Fibroblast of peridontal ligament (primary cell): ENCODE measurements around the gene POTEI.
"Not testable (repeated sequence)": the region's sequence is repeated elsewhere in the genome, so short reads cannot be mapped to it uniquely, and the experiment has no call there.

Experiments
- DNase-seq: peaks from one replicate; pipeline ENCODE4 v3.0.0-alpha.2; 2010; ENCODE audit errors: extremely low read depth

Gene POTEI

DNA sequence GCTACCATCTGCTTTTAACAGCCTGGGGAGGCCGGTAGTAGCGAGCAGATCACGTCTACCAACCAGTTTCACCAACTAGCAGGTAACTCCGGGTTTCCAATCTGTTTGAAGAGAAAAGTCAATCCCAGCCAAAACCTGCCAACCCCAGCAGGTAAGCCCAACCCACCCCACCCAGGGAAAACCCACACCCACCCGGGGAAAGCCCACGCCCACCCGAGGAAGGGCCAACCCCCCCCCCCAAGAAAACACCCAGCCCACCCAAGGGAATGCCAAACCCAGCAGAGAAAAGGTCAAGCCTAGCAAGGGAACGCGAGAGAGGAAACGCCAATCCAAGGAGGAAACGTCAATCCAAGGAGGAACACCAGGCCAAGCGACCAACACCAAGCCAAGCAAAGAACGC is at the start of gene POTEI:
TSS of gene POTEI (minus strand) at position 101 of the 400 bp plus-strand sequence. CDS start at position 8, 93 bp downstream.
- not testable (repeated sequence) for DNase-seq

DNA sequence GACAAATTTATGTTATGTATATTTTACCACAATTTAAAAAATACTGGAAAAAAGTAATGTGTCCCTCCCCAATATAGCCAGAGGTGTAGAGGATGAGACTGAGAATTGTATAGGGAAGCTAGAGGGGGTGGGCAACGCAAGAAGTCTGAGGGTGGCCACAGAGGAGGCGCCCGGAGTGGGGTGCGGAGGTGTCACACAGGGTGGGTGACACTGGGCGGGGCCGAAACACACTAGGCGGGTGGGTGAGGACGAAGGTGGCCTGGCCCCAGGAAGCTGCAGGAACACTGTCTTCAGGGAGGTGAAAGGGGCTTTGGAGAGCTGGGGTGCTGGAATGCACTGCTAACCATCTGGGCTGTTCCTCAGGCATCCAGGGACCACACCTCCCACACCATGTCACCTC is 47.3 kb upstream of the POTEI start:
- not testable (repeated sequence) for DNase-seq

DNA sequence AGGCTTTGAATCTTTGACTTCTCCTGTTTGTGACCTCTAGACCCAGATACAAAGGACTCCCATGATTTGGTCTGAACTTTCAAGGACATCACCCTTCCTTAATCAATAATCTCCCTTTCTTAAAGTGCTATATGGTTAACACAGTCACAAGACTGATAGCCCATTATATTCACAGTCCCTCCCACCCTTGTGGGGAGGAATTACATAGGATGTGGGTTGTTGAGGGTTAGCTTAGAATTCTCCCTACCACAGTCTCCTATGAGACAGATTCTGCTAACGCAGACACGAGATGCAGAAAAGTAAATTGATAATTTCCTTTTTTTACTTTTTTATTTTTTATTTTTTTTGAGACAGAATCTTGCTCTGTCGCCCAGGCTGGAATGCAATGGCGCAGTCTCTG is 45.0 kb upstream of the POTEI start:
- not testable (repeated sequence) for DNase-seq

DNA sequence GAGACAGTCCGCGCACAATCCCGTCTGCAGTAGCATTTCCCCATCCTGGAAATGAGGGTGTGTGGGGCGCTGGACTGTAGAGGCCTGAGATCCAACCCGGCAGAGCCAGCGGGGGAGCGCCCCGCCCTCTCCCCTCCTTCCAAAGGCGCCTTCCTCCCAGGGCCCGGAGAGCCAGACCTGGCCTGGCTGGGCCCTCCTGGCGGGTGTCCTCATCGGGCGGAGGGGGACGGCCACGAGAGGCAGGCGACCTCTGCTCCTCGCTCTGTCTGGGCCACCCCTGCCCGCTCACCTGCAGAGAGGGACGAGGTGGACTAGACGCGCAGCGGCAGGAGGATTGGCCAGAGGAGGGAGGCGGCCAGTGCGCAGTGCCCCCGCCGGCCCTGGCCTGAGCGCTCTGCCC is 40.3 kb upstream of the POTEI start:
- DNase-seq = not testable (repeated sequence)

DNA sequence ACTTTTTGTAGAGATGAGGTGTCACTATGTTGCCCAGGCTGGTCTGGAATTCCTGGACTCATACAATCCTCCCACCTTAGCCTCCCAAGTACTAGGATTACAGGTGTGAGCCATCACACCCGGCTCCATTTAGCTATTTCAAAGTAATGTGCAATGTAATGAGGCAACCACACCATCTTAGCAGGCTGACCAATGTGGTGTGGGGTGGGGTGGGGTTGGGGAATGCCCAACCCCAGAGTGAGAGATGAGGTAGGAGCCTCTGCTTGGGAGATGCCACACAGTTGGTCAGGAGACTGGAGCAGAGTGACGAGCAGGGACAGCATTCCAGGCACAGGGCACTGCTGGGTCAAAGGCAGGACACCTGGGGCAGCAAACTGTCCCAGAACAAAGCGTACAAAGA is 39.3 kb upstream of the POTEI start:
- DNase-seq = not testable (repeated sequence)

DNA sequence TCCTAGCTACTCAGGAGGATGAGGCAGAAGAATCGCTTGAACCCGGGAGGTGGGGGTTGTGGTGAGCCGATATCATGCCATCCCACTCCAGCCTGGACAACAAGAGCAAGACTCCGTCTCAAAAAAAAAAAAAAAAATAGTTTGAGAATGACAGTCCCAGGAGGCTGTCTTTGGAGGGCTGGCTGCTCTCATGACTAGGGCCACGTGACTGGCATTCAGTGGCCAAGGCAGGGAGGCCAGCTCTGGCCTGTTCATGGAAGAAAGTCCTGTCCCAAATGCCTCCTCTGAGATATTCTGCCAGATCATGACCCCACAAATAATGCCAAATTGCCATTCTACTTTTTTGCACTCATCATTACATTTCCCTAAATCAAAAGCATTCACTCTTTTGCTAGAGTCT is 35.9 kb upstream of the POTEI start:
- not testable (repeated sequence) for DNase-seq

DNA sequence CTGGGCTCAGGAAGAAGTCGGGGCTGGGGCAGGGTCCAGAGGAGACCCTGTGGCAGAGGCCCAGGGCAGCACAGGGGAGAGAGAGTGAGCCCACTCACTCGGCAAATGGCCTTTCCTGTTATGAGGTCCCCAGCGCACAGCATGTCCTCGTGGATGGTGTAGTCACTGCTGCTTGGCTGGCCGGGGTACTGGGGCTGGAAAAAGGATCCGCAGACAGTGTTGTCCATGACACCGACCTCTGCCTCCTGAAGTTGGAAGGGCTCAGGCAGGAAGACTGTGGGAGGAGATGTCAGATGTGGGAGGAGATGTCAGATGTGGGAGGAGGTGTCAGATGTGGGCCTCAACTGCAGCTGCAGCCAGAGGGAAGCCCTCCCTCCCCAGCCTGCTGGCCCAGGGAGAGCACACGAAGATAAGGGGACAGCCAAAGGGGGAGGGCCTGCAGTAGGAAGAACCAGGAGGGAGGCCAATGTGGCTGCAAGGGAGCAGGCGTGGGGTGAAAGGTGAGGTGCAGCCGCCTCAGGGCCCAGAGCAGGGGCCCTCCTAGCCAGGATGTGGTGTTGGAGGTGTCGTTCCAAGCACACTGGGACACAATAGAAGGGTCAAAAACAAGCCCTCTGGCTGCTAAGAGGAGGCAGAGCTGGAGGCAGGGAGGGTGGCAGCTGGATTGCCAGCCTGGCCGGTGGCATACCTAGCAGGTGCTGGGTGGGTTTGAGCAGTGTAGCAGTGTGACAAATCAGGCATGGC is 34.8 kb upstream of the POTEI start:
- not testable (repeated sequence) for DNase-seq

DNA sequence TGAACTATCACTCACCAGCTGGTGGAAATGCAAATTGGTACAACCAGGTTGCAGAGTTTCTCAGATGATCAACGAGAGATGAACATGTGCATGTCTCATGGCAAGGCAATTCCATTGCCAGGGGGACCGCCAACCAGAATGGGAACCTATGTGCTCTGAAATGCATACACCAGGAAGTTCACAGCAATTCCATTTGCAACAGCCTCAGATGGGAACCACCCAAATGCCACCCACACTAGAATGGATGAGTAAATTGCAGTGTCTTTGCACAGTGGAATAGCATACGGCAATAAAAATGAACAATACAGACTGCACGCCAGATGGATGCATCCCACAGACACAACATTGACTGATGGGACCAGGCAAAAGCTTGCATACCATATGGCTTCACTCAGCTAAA is 33.7 kb upstream of the POTEI start:
- not testable (repeated sequence) for DNase-seq

DNA sequence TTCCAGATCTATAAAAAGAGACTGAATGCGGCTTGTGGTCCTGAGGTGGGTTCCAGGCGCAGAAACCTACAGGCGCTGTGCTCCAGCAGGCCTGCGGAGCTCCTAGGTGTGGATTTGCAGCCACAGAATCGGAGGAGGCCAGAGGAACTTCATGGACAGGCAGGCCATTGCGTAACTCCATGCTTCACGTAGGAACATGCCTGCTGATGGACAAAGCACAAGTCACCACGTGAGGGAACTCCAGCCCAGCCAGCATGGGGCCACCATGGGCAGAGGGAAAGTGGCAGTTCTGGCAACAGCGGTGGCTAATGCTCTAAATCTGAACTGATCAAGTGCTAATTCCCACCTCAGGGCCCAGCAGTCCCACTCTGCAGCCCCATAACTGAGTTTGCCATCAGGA is 29.1 kb upstream of the POTEI start:
- not testable (repeated sequence) for DNase-seq

DNA sequence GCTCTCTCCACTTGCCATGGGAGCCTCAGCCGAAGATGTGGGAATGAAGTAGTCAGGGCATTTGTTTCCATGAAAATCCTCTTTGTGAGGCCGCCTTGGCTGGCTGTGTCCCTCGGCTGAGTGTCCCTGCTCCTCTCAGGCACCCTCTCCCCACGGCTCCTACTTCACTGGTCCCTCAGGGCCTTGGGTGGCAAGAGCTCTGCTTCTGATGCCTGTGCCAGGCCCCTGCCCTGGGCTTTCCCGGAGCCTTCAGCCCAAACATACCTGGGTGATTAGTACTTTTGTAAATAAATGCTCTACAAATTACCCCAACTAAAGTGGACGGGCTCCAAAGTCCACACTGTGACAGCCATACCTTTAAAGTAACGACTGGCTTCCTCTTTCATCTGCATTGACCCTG is 27.5 kb upstream of the POTEI start:
- not testable (repeated sequence) for DNase-seq

DNA sequence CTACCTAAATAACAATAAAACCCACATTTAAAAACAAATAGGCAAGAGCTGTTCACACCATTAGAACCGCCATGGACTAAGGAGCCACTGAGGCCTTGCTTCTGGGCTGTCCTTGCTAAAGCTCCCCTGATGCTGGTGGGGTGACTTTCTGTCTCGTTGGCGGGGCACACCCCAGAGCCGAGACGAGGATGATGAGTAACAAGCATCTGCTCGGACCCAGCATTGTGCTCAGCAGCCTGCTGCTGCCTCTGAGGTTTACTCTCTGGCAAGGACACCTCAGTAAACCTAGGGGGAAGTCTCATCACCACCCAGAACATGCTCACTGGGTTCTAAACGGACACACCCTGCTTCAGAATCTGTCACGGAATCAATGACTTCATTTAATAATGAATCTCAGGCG is 22.5 kb upstream of the POTEI start:
- not testable (repeated sequence) for DNase-seq

DNA sequence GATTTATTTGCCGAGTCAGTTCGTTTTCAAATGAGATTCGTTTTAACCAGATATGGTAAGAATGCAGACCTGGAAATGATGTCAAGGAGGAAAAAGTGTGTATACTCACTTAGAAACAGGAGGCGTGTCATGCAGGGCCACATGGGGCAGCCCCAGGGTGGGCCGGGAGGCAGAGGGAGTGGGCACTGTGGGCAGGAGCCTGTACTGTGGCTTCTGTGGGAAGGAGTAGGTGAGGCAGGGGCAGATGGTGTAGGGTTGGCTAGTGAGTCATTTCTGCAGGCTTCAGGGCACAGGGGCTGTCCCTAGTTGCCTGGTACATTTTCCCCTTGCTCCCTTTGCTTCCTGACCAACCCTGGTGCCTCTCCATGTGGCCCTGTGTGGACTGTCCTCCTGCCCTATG is 22.1 kb upstream of the POTEI start:
- DNase-seq = not testable (repeated sequence)

DNA sequence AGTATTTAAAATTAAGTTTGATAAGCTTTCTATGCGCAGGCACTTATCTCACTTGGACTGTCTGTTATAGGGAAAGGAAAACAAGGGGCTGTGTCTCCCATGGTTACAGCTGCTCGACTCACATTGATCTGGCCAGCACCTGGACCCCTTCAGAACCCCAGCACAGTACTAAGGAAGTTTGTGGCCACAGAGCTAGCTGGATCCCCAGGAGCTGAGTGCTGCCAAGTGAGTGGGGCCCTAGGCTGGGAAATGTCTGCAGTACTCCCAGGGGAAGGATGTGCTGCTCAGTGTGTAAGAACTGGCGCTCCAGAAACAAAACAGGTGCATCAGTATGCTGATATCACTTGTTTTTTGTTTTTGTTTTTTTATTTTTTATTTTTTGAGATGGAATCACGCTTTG is 21.1 kb upstream of the POTEI start:
- not testable (repeated sequence) for DNase-seq

DNA sequence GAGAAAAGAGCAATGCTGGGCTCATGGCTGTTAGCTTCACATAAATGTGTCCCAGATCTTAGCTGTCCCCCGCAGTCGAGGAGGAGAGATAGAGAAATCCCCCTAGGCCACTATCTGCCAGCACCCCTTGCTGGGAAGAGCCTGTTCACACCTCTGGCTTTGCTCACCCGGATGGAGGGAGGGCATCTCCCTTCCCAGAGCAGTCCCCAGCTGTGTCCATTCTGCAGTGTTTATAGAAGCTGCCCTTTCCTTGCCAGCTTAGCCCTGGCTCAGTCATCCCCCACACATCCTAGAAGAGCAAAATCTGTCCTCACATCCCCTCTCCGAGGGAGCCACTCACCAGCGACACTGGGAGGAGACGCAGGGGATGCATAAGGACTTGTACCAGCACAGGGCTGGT is 20.4 kb upstream of the POTEI start:
- not testable (repeated sequence) for DNase-seq

DNA sequence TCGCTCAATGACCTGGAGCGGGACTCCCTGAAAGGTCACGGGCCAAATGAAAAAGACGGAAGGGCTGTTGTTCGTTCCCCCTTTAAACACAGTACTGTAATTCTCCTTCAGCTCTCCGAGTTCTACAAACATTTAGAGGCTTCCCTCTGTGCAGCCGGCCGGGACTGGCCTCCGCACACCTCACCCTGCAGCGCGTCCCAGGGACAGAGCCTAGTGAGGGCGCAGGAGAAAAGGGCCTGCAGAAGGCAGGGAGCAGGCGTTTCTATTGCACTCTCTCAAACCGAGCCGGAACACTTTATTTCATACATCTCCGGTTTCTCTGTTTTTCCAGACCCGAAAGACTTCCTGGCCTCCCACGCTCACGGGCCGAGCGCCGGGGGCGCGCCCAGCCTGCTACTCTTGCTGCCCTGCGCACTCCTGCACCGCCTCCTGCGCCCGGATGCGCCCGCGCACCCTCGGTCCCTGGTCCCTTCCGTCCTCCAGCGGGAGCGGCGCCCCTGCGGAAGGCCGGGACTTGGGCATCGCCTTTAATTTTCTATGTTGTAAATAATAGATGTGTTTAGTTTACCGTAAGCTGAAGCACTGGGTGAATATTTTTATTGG is 18.3 kb upstream of the POTEI start:
- DNase-seq = not testable (repeated sequence)

DNA sequence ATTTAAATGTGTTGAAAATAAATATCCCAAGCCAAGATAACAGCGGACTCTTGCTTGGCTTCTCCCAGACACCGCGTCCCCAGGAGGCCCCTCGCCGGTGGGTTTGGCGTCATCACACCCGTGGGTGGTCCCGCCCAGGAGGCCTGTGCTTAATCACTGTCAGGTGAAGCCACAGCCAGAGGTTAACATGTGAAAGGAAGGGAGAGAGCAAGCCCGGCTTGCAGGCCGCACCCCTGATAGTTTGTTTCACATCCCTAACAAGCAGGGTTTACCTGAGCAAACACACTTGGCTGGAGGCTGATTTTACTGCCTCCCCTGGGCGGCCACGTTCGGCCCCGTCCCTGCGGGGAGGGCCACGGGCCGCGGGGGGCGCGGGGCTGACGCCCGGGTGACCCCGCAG is 13.3 kb upstream of the POTEI start:
- DNase-seq = not testable (repeated sequence)

DNA sequence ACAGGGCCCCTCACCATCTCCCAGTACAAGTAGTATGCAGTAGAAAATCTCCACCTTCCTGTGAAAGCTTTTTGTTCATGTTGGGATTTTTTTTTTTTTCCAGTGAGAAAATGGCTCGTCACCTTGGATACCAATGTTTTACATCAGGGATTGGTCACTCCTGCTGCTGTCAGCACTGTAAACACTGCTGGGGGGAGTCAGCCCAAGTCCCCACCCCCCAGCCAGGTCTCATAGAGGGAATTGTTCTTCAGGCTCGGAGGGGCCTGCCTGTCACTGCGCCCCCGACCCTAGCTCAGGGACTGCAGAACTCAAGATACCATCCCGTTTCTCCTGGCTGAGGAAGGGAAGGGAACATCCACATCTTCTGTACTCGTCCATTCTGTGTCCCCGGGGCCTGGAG is 11.9 kb upstream of the POTEI start, which contains the start of gene CFC1B:
TSS of gene CFC1B (plus strand) at position 231 of the 400 bp plus-strand sequence. CDS start 263 bp downstream, outside the sequence.
- not testable (repeated sequence) for DNase-seq

DNA sequence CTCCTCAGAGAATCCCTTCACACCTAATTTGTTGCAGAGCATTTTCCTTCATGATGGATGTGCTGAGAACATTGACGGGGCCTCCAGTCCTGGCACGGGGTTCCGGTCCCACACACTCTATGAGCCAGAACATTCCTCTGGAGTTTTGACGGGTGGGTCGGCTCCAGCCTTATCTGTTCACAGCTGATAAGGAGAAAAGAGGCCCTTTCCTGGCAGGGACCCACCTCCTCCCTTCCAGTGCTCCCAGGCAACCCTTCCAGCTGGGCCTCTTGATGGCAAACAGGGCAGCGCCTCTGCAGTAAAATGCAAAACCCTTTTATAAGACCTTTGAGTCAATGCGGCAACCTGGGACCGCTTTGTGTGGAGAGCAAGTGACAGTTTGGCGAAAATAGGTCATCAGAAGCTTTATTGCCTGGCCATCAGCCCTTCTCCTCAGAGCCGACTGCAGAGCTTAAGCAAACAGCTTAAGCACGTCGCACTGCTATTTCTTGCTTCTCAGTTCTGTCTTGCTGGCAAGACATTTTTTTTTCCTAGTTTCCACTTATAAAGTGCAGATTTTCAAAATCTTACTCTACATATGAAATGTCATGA is 9.5 kb upstream of the POTEI start:
- DNase-seq = not testable (repeated sequence)

DNA sequence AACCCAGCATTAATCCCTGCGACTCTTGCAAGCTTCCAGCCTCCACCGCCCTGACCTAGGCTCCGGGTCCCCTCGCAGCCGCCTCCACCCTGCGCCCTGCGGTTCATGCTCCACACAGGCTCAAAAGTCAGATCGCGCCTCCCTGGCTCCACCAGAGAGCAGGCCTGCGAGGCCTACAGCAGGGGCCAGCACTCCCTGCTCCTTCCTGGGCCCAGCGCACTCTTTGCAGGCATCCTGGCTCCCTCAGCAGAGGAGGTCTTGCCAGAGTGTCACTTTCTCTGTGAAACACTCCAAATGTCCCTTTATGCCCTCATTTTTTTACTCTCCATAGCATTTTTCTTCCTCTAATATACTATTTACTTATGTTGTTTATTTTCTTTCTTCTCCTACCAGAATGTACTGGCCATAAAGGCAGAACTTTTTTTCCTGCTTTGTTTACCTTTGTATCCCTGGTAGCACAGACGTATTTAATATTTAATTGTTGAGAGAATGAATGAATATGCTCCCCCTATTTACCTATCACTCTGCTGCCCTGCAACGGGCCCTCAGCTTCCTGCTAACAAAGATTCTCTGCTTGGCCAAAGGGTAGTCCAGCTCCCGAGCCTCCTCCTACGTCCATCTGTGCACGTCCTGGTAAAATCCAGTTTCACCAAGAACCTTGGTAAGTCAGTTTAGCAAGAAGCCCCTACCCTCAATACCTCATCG is 2.8 kb upstream of the POTEI start:
- not testable (repeated sequence) for DNase-seq

DNA sequence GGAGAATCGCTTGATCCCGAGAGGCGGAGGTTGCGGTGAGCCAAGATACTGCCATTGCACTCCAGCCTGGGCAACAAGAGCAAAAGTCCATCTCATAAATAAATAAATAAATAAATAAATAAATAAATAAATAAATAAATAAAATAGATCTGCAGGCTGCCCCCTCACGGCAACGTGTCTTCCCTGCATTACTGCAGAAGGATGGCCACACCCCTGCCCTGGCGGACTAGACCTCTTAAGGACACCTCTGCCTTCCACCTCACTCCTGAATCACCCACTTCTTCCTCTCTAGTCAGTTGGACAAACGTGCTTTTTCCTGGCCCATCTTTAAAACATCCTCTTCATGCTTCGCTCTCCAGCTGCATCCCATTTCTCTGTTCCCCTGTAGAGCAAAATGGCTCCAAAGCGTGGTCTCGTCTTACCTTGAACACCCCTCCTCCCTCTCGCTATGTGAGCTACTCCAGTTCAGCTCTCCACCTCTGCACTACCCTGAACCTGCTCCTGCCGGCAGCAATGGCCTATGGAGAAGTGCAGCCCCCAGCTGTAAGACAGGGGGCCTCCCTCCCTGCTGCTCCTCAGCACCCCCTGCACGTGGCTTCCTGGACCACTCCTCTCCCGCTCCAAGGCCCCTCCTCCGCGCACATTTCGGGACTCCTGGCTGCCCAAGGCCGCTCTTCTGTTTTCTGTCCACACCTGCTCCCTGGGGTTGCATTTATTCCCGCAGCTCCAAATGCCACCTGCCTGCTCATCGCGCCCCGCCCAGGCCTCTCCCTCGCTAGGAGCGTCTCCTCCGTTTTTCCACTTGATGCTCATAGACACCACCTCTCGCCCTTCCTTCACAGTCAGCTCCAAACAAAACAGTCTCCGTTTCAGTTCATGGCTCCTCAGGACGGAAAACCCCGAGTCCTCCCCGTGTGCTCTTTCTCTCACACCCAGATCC is 1.9 kb upstream of the POTEI start:
- DNase-seq = not testable (repeated sequence)

DNA sequence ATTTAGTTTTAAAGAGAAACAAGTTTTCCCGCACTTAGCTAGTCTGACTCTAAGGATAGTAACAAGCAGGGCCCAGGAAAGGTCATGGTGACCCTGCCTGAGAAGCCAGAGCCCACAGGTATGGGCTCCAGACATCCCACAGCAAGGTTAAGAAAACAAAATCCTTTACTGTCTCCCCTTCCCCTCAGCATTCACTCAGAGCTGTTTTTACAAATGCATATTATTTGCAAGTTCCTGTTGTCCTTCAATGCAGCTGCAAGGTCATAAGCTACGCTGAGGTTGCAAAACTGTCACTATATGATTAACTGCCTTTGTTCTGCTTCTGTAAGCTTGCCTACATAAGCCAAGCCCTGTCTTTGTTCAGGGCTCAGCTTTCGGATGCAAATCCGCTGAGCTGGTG is 18.1 kb downstream of the POTEI start:
- not testable (repeated sequence) for DNase-seq
